IMR-90 (cell line): ENCODE data around the gene SIRPG. TPM values are rescaled to one million over a fixed set of nuclear protein-coding genes. Genes with fewer than 3 reads are reported as not detected.

Experiments
- ATAC-seq: fragments of 200-7000 bp; cut with Tn5 transposase; 2 replicates; pipeline ENCODE4 v1.9.1; 2020; ENCODE audit warnings: low read depth, mild to moderate bottlenecking, moderate library complexity
- BruUV-seq: library from RNA; stranded (reverse); fragments of 400-500 nt; replicated peaks from 2 replicates; lab custom pipeline; 2021; lab: Mats Ljungman, UMichigan
- CTCF ChIA-PET: fragments of 300-600 bp; formaldehyde crosslinking; extraction: SDS; loops from one replicate; lab custom pipeline; 2021; ENCODE audit warnings: antibody characterized with exemption; lab: Yijun Ruan, JAX
- POLR2A ChIA-PET: fragments of 300-600 bp; sonication (Branson Sonifier 250); formaldehyde crosslinking; loops from one replicate; lab custom pipeline; 2022; ENCODE audit warnings: antibody characterized with exemption; ENCODE audit not compliant: unreplicated experiment; lab: Charles Lee
- DNase-seq: peaks from one replicate; pipeline ENCODE4 v3.0.0; 2013
- H2AFZ ChIP-seq: replicated peaks from 2 replicates; pipeline ENCODE3; 2013; ENCODE audit warnings: low read length, mild to moderate bottlenecking; ENCODE audit not compliant: poor library complexity
- H2AK5ac ChIP-seq: 2 replicates; pipeline ENCODE4 v1.6.1; 2013; ENCODE audit warnings: low read depth, low read length, inconsistent platforms
- H2AK9ac ChIP-seq: replicated peaks from 2 replicates; pipeline ENCODE3; 2013; ENCODE audit warnings: mild to moderate bottlenecking, low read depth, low read length, moderate library complexity; ENCODE audit not compliant: poor library complexity
- H2BK120ac ChIP-seq: 2 replicates; pipeline ENCODE4 v1.6.1; 2013; ENCODE audit warnings: low read depth, low read length, inconsistent platforms
- H2BK15ac ChIP-seq: 3 replicates; pipeline ENCODE4 v1.6.1; 2013; ENCODE audit warnings: low read depth, low read length, inconsistent platforms
- H2BK20ac ChIP-seq: 2 replicates; pipeline ENCODE4 v1.6.1; 2013; ENCODE audit warnings: low read depth, mild to moderate bottlenecking, inconsistent platforms, low read length, moderate library complexity
- H2BK5ac ChIP-seq: 2 replicates; pipeline ENCODE4 v1.6.1; 2013; ENCODE audit warnings: mild to moderate bottlenecking, low read depth, low read length, inconsistent platforms; ENCODE audit not compliant: poor library complexity, severe bottlenecking
- H3K14ac ChIP-seq: replicated peaks from 2 replicates; pipeline ENCODE4 v1.6.1; 2013; ENCODE audit warnings: low read depth, low read length, inconsistent platforms
- H3K18ac ChIP-seq: 2 replicates; pipeline ENCODE4 v1.6.1; 2013; ENCODE audit warnings: low read depth, low read length, control low read depth
- H3K23ac ChIP-seq: 2 replicates; pipeline ENCODE4 v1.6.1; 2013; ENCODE audit warnings: low read depth, low read length, inconsistent platforms
- H3K27ac ChIP-seq: 2 replicates; pipeline ENCODE4 v1.5.1; 2013; ENCODE audit warnings: mild to moderate bottlenecking, control low read depth, low read length; ENCODE audit not compliant: insufficient read depth
- H3K27me3 ChIP-seq: 2 replicates; pipeline ENCODE4 v1.6.1; 2013; ENCODE audit warnings: low read length; ENCODE audit not compliant: control insufficient read depth, insufficient read depth
- H3K36me3 ChIP-seq: 2 replicates; pipeline ENCODE4 v1.6.1; 2013; ENCODE audit warnings: low read length, mixed read lengths; ENCODE audit not compliant: control insufficient read depth, insufficient read depth
- H3K4ac ChIP-seq: 2 replicates; pipeline ENCODE4 v1.6.1; 2013; ENCODE audit warnings: low read depth, low read length, inconsistent platforms
- H3K4me1 ChIP-seq: 2 replicates; pipeline ENCODE4 v1.6.1; 2013; ENCODE audit warnings: low read length, mixed read lengths; ENCODE audit not compliant: control insufficient read depth, insufficient read depth
- H3K4me2 ChIP-seq: 2 replicates; pipeline ENCODE4 v1.6.1; 2013; ENCODE audit warnings: low read depth, mild to moderate bottlenecking, control low read depth, low read length, moderate library complexity
- H3K4me3 ChIP-seq: 2 replicates; pipeline ENCODE4 v1.5.1; 2013; ENCODE audit warnings: low read depth, mild to moderate bottlenecking, control low read depth, low read length, moderate library complexity; ENCODE audit not compliant: insufficient read depth
- H3K56ac ChIP-seq: 2 replicates; pipeline ENCODE4 v1.6.1; 2013; ENCODE audit warnings: low read length, inconsistent platforms; ENCODE audit not compliant: insufficient read depth; ENCODE audit errors: extremely low read depth
- H3K79me1 ChIP-seq, 2 experiments: 2 replicates each; pipeline ENCODE4 v1.6.1; 2013; ENCODE audit warnings: low read length in 2 of 2, inconsistent platforms in 1 of 2, low read depth in 1 of 2
- H3K9ac ChIP-seq: 2 replicates; pipeline ENCODE4 v1.6.1; 2013; ENCODE audit warnings: low read depth, low read length, control low read depth
- H3K9me1 ChIP-seq: 2 replicates; pipeline ENCODE4 v1.6.1; 2013; ENCODE audit warnings: low read length, inconsistent platforms; ENCODE audit not compliant: insufficient read depth
- H3K9me3 ChIP-seq: 2 replicates; pipeline ENCODE4 v1.6.1; 2013; ENCODE audit warnings: low read length; ENCODE audit not compliant: control insufficient read depth, insufficient read depth
- H4K20me1 ChIP-seq: 2 replicates; pipeline ENCODE4 v1.6.1; 2013; ENCODE audit warnings: low read length, inconsistent platforms; ENCODE audit not compliant: insufficient read depth
- H4K5ac ChIP-seq: 2 replicates; pipeline ENCODE4 v1.6.1; 2013; ENCODE audit warnings: mild to moderate bottlenecking, low read depth, low read length, control low read depth
- H4K8ac ChIP-seq, 2 experiments: 2 replicates each; pipeline ENCODE4 v1.6.1; 2013; ENCODE audit warnings: low read depth in 2 of 2, low read length in 2 of 2, control low read depth in 1 of 2, inconsistent platforms in 1 of 2
- H4K91ac ChIP-seq: 2 replicates; pipeline ENCODE4 v1.6.1; 2013; ENCODE audit warnings: low read depth, low read length, inconsistent platforms; ENCODE audit not compliant: insufficient read depth
- BHLHE40 ChIP-seq: fragments of 150-350 bp; IDR thresholded peaks from 2 replicates; pipeline ENCODE4 v1.6.1; 2016; ENCODE audit warnings: mild to moderate bottlenecking, low read depth, low read length
- CEBPB ChIP-seq: IDR thresholded peaks from 2 replicates; pipeline ENCODE4 v1.6.1; 2012; ENCODE audit warnings: low read depth, low read length, improper control_type of control experiment
- CHD1 ChIP-seq: IDR thresholded peaks from 2 replicates; pipeline ENCODE4 v1.6.1; 2012; ENCODE audit warnings: low read depth, low read length, improper control_type of control experiment
- CTCF ChIP-seq: conservative IDR thresholded peaks from 2 replicates; pipeline ENCODE4 v1.5.1; 2012; ENCODE audit warnings: mild to moderate bottlenecking, low read depth, low read length, improper control_type of control experiment
- ELK1 ChIP-seq: fragments of 150-350 bp; IDR thresholded peaks from 2 replicates; pipeline ENCODE4 v1.6.1; 2016; ENCODE audit warnings: low read depth, mild to moderate bottlenecking, low read length, moderate library complexity, borderline replicate concordance
- FOS ChIP-seq: fragments of 150-350 bp; IDR thresholded peaks from 2 replicates; pipeline ENCODE4 v1.6.1; 2016; ENCODE audit warnings: low read depth, low read length
- MAFK ChIP-seq: IDR thresholded peaks from 2 replicates; pipeline ENCODE4 v1.6.1; 2012; ENCODE audit warnings: low read depth, low read length, improper control_type of control experiment
- MAZ ChIP-seq: IDR thresholded peaks from 2 replicates; pipeline ENCODE4 v1.6.1; 2012; ENCODE audit warnings: low read depth, mild to moderate bottlenecking, low read length, improper control_type of control experiment, moderate library complexity, borderline replicate concordance
- MXI1 ChIP-seq: IDR thresholded peaks from 2 replicates; pipeline ENCODE4 v1.6.1; 2012; ENCODE audit warnings: low read depth, mild to moderate bottlenecking, low read length, moderate library complexity, borderline replicate concordance
- NFE2L2 ChIP-seq: fragments of 150-350 bp; IDR thresholded peaks from 2 replicates; pipeline ENCODE4 v1.6.1; 2016; ENCODE audit warnings: low read depth, mild to moderate bottlenecking, low read length
- POLR2A ChIP-seq: IDR thresholded peaks from 2 replicates; pipeline ENCODE4 v1.6.1; 2012; ENCODE audit warnings: mild to moderate bottlenecking, low read depth, low read length
- RAD21 ChIP-seq: IDR thresholded peaks from 2 replicates; pipeline ENCODE4 v1.6.1; 2012; ENCODE audit warnings: low read length, improper control_type of control experiment
- RCOR1 ChIP-seq: IDR thresholded peaks from 2 replicates; pipeline ENCODE4 v1.6.1; 2012; ENCODE audit warnings: mild to moderate bottlenecking, low read length, improper control_type of control experiment; ENCODE audit not compliant: insufficient replicate concordance
- RFX5 ChIP-seq: IDR thresholded peaks from 2 replicates; pipeline ENCODE4 v1.8.0; 2012; ENCODE audit warnings: low read depth, mild to moderate bottlenecking, low read length, moderate library complexity
- SMC3 ChIP-seq: fragments of 150-350 bp; IDR thresholded peaks from 2 replicates; pipeline ENCODE4 v1.6.1; 2016; ENCODE audit warnings: low read depth, mild to moderate bottlenecking, antibody characterized with exemption, low read length, moderate library complexity
- USF2 ChIP-seq: fragments of 150-350 bp; IDR thresholded peaks from 2 replicates; pipeline ENCODE4 v1.6.1; 2017; ENCODE audit warnings: mild to moderate bottlenecking, antibody characterized with exemption, low read length, low read depth
- WGBS, 2 experiments: methylation state at CpG; one replicate each; pipeline versions ENCODE4 v1.1.5 to v1.1.7; 2013; ENCODE audit warnings: missing lambda C conversion rate in 2 of 2; ENCODE audit not compliant: insufficient read length in 1 of 2; ENCODE audit errors: extremely low coverage in 2 of 2; 5-methylcytosine and 5-hydroxymethylcytosine counted together
- dilution Hi-C: fragments of 300-500 bp; cut with HindIII; formaldehyde crosslinking; loops from one replicate; pipeline ENCODE4 v1.14.3; 2018; ENCODE audit warnings: low sequenced_read_pairs; ENCODE audit not compliant: unreplicated experiment
- in situ Hi-C: fragments of 300-500 bp; cut with MboI; formaldehyde crosslinking; loops from 3 replicates; pipeline ENCODE4 v1.14.3; 2019; ENCODE audit warnings: low sequenced_read_pairs, inconsistent platforms, mixed read lengths
- intact Hi-C: fragments of 100-400 bp; cut with micrococcal nuclease; formaldehyde crosslinking; loops from 2 replicates; pipeline ENCODE4 v1.10.0; 2022
- polyA plus RNA-seq, 3 experiments: library from polyadenylated mRNA; depleted of rRNA; stranded (reverse); fragments of >200 nt; gene quantifications; 2 replicates each; pipeline ENCODE4 v1.2.3, GENCODE V29; 2012; ENCODE audit warnings: low replicate concordance in 1 of 3
- total RNA-seq: library from RNA; depleted of rRNA; stranded (reverse); fragments of >200 nt; gene quantifications from 2 replicates; pipeline ENCODE4 v1.2.3, GENCODE V29; 2012

SIRPG gene
- total and polyA plus RNA-seq, 2 of the 4 experiments (the other 2 are of a cell fraction): not detected

GRCh38 chr20:1702855-1703254 is 45.3 kb upstream of the SIRPG start:
- Histone ChIP-seq H2BK20ac (no peak overlapping the region), H3K4me3 (no peak overlapping the region), H4K8ac (no peak overlapping the region), H2BK120ac (no peak overlapping the region), H4K5ac (no peak overlapping the region), H3K9me1 (no peaks in the 10 kb centered on the region), H2BK15ac (no peak overlapping the region), H3K4ac (no peak overlapping the region), H3K56ac (no peak overlapping the region), H2AK5ac (no peak overlapping the region), H3K27ac (no peak overlapping the region), H3K4me1 (no peaks in the 10 kb centered on the region), H3K9me3 (no peaks in the 10 kb centered on the region), H2AK9ac (no peak overlapping the region), H4K20me1 (no peaks in the 10 kb centered on the region), H4K91ac (no peak overlapping the region), H3K4me2 (no peak overlapping the region), H3K14ac (no peak overlapping the region), H3K36me3 (no peaks in the 10 kb centered on the region), H3K23ac (no peak overlapping the region), H2AFZ (no peak overlapping the region), H3K27me3 (no peaks in the 10 kb centered on the region), H3K18ac (no peak overlapping the region), H3K79me1 (no peaks in the 10 kb centered on the region), H2BK5ac (no peak overlapping the region), H3K9ac (no peak overlapping the region)
- no TSS peak for BruUV-seq
- dilution Hi-C loops (no loop called here), in situ Hi-C loops (no loop called here), intact Hi-C loops (no loop called here)
- TF ChIP-seq ELK1 (no peak), CEBPB (no peak), MAZ (no peak), RCOR1 (no peak), MXI1 (no peak), RFX5 (no peak), RAD21 (no peak), POLR2A (no peak), SMC3 (no peak), NFE2L2 (no peak), USF2 (no peak), CHD1 (no peak), BHLHE40 (no peak), MAFK (no peak), FOS (no peak), CTCF (no peak)
- CTCF ChIA-PET: no interaction called here
- WGBS, 2 experiments: no CpG with 5 or more reads among the region's 2 CpGs
- ATAC-seq: no peak
- DNase-seq: no peak
- POLR2A ChIA-PET: no interaction called here
